ENCODE data around the gene CRHR1. TPM values are rescaled to one million over a fixed set of nuclear protein-coding genes. Genes with fewer than 3 reads are reported as not detected.

CRHR1 gene
- total RNA-seq, 1 experiment from 2014 or later = 0.48 TPM

DNA sequence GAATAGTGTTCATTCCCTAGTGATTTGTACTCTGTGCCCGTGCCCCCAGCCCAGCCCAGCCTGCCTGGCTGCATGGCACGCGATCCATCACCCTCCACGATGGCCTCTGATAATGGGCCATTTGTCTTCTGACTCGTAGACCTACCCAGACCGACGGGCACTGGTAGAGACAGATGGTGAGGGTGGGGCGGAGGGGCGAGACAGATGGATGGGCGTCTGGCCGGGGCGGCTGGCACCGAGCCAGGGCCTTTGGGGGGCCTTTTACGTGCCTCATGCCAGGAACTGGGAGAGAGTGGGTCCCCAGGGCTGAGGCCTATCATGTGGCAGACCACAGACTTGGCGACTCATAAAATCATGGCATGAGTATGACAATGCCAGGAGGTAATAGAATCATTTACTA lies 25.4 kb downstream of the CRHR1 start:
- in situ Hi-C loops (cut with HindIII; ENCODE audit: low pct_unique_long_range_greater_than_20kb, low sequenced_read_pairs) = no loop called here

DNA sequence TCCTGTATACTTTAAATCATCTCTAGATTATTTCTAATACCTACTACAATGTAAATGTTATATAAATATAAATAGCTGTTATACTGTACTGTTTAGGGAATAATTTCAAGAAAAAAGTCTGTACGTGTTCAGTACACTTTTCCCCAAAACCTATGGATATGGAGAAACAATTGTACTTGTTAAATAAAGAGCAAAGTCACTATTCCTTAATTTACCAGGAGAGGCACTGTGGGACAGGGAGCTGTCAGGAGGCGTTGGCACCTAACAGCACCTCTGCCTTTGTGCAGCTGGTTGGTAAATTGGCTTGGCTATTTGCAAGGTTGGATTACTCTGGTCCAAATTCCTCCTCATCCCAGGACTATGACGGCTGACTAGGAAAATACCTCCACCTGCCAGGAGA lies 28.0 kb downstream of the CRHR1 start:
- in situ Hi-C loops (cut with HindIII; ENCODE audit: low pct_unique_long_range_greater_than_20kb, low sequenced_read_pairs) = no loop called here
- DNase-seq (ENCODE audit: low read depth, low spot score) = peak; percentile 32

More for the DNA sequence above, 25.4 kb downstream of the CRHR1 start:
- DNase-seq (ENCODE audit: low read depth, low spot score) = no peak

DNA sequence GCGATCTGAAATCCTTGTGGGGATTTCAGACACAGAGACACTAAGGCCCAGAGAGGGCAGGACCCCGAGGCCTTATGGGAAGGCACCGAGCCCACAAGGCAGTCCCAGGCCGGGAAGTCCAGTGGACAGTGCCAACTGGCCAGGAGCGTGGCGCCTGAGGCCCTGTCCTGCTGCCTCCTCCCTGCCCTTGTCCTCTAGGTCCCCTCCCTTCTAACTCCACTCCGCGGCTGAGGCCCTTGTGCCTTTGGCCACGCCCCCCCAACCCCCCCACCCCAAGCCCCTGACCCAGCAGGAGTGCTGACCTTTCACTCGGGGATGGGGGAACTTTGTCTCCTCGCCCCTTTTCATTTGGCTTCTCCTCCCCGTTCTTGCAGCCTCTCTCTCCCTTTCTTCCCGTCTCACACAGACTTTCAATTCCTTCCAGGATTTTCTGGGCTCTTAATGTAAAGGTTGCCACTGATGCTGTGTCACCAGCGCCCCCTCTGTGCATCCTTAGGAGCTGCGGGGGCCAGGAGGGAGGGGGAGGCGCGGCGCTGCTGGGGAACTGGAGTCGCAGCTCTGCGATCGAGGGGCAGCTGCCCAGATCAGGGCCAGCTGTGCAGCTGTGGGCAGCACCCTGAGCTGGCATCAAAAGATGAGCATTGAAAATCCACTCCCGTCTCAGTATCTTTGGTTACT lies 29.1 kb downstream of the CRHR1 start:
- DNase-seq (ENCODE audit: low read depth, low spot score) = peak; percentile 27
- in situ Hi-C loops (cut with HindIII; ENCODE audit: low pct_unique_long_range_greater_than_20kb, low sequenced_read_pairs) = no loop called here

DNA sequence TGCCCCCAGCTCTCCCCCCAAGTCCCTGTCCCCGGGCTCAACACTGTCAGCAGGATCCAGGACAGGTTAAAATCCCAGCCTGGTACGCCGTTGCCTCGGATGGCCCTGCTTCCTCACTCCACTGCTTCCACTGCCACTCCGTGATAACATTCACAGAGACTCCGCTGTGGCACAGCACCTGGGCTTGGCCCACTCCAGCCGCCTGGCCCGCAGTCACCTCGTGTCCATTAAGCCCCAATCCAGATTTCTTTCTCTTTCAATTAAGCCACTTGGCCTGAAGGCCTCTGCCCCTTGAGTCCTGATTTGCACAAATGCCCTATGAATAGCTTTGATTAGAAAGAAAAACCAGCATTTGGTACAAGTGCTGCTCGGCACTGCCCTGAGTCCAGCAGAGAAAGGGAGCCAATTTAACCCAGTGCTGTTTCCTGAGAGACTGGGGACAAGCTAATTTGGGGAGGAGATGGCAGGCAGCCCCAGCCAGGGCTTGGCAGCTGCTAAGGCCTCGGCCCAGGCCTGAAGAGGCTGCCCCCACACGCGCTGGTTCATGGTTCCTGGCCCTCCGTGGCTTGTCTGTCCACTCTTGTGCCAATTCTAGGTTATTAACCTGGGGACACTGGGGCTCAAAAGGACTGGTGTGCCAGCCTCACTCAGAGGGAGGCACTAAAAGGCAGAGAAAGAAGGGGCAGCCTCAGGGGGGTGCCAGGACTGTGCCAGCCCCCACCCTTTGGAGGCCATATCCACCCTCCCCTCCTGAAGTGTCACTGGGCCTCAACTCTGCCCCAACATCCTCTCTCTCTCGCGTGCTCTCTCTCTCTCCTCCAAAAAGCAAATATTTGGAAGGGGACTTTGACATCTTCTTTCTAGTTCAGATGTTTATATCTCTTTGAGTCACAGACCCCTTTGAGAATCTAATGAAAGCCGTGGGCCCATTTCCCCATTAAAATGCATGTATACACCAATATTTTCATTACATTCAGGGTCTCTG lies 30.8 kb downstream of the CRHR1 start:
- in situ Hi-C loops (cut with HindIII; ENCODE audit: low pct_unique_long_range_greater_than_20kb, low sequenced_read_pairs) = no loop called here
- DNase-seq (ENCODE audit: low read depth, low spot score) = no peak

DNA sequence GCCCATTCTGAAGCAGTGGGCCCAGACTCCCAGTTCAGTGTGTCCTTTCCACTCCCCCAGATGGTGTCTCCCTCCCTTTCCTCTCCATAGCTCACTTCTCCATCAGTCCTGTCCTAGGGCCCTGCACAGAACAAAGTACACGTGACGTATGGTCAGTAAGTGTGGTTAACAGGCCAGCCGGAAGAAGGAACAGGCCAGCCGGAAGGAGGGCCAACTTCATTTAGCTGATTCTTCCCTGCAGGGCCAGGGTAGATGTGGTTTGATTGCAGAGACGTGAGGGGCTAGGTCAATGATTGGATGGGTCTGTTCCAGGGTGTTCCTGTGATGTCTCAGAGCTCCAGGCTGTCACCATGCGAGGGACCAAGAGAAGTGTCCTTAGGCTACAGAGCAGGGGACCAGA lies 31.6 kb downstream of the CRHR1 start:
- DNase-seq (ENCODE audit: low read depth, low spot score) = no peak
- in situ Hi-C loops (cut with HindIII; ENCODE audit: low pct_unique_long_range_greater_than_20kb, low sequenced_read_pairs) = no loop called here

DNA sequence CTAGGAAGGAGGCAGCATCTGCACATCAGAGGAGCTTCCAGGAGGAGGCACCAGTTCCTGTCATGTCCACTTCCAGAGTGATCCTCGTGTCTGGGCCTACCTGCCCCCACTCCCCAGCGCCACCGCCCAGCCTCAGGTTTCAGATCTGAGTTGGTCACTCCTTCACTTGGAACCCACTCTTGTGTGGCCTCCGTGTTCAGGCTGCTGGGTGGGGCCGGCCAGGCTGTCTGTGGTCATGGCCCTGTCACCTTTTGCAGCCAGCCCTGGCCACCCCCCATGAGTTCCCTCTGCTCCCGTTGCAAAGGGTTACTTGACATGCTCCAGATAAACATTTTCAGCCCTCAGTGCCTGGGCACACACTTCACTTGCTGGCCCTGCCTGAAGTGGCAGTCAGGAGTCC lies 33.9 kb downstream of the CRHR1 start:
- in situ Hi-C loops (cut with HindIII; ENCODE audit: low pct_unique_long_range_greater_than_20kb, low sequenced_read_pairs) = no loop called here

DNA sequence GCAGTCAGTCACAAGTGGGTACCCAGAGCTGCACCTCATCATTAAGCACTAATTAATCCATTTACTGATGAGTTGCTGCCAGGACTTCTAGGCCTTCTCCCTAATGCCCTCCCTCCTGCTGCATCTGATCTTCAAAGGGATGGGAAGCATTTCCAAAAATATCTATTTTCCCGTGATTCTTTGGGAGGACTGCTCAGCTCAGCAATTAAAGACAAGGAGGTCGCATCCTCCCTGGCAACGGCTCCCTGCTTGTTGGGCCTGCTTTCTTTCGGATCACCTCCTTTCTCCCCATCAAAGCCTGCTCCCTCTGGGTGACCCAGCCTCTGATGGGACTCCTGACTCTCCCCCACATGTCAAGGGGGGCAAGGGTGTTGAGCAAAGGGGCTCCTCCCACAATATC lies 34.6 kb downstream of the CRHR1 start:
- no peak for DNase-seq (ENCODE audit: low read depth, low spot score)
- in situ Hi-C loops (cut with HindIII; ENCODE audit: low pct_unique_long_range_greater_than_20kb, low sequenced_read_pairs) = no loop called here

More for the DNA sequence above, 33.9 kb downstream of the CRHR1 start:
- DNase-seq (ENCODE audit: low read depth, low spot score) = no peak

DNA sequence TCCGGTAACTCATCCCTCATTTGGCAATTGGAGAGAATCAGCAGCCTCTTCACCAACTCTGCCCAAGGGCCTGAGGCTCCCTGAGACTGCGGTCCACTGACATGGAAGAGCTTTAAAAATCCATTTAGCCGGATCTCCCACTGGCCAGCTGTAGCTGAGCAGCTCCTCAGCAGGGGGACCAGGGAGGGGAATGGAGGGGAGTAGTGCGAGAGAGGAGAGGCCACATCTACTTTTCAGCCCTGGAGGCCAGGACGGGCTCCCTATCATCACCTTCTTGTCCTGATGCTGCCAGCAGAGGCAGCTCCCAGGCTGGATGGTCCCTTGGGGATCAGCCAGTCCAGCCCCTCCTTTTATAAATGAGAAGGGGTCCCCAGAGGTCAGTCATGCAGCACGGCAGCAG lies 35.5 kb downstream of the CRHR1 start:
- in situ Hi-C loops (cut with HindIII; ENCODE audit: low pct_unique_long_range_greater_than_20kb, low sequenced_read_pairs) = no loop called here
- DNase-seq (ENCODE audit: low read depth, low spot score) = no peak

DNA sequence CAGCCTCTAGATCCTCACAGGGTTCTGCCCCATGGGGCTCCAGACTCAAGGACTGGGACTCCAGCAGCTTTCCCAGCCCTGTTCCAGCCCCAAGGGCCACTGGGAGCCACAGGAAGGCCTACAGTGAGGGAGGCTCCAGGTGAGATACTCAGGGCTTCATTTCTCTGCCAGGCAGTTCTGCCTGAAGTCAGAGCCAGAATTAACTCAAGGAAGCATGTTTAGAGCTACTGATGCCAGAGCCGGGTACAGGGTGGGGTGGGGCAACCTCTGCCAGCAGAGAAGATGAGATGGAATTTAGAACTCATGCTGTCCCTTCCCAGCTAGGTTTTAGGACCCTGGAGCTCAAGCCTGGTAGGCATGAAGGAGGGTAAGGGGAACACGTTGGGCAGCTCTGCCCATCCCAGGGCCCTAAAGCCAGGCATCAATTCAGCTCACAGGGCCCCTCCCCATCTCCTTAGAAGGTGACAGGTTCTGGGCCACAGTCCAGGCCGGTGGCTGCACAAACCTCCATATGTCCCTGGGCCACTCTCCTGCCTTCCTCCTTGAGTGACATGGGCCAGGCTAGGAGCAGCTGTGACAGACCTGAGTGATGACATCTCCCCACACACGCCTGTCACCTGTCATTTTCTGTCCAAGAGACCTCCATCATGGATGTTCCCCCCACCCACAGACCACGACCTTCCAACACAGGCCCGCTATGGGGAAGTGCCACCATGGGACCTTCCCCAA lies 36.1 kb downstream of the CRHR1 start:
- DNase-seq (ENCODE audit: low read depth, low spot score) = no peak
- in situ Hi-C loops (cut with HindIII; ENCODE audit: low pct_unique_long_range_greater_than_20kb, low sequenced_read_pairs) = no loop called here

DNA sequence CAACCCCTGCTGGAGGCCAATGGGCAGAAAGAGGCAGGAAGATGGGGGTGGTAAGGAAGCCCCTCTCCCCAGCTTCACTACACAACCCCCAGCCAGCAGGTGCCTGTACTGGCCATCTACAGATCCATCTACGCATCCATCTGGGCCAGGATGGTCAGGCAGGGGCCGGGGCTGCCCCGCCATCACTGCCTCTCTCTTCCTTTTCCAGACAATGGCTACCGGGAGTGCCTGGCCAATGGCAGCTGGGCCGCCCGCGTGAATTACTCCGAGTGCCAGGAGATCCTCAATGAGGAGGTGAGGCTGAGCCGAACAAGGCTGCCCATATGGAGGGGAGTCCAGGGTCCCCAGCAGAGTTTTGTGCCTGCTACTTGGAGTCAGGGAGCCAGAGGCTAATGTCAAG lies 37.0 kb downstream of the CRHR1 start:
- no peak for DNase-seq (ENCODE audit: low read depth, low spot score)
- in situ Hi-C loops (cut with HindIII; ENCODE audit: low pct_unique_long_range_greater_than_20kb, low sequenced_read_pairs) = no loop called here

DNA sequence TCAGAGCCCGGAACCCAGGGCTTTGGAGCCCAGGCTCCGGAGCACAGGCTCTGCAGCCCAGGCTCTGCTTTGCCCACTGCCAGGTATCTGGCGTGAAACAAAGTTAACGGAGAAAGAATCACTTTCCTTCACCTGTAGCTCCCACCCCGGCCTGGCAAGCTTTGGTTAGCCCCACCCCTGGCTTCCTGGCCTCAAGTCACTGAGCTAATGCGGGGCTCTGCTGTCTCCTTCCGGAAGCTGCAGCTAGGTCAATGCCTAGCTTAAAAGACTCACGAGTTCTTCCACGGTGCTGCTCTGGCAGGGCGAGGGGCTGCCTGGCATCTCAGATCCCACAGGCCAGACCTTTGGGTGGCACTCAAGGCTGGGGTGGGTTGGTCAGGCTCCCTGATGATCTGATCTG lies 39.5 kb downstream of the CRHR1 start:
- DNase-seq (ENCODE audit: low read depth, low spot score) = no peak
- in situ Hi-C loops (cut with HindIII; ENCODE audit: low pct_unique_long_range_greater_than_20kb, low sequenced_read_pairs) = no loop called here

DNA sequence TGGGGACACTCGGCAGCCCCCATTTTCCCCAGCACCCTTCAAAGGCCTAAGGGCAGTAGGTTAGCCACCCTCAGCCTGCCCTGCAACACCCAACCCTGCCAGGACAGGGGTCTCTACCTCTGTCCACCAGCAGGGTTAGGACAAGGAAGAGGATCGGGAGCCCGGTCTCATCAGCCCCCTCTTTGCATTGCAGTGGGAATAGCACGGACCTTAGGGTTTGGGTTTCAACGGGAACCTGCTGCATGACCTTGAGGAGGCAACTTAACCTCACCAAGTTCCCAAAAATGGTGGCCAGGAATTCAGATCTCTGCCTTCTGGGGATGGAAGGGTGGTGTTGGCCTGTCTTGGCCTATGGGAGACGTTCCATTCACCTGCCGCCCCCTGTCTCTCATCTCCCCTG lies 40.4 kb downstream of the CRHR1 start:
- in situ Hi-C loops (cut with HindIII; ENCODE audit: low pct_unique_long_range_greater_than_20kb, low sequenced_read_pairs) = no loop called here
- no peak for DNase-seq (ENCODE audit: low read depth, low spot score)

DNA sequence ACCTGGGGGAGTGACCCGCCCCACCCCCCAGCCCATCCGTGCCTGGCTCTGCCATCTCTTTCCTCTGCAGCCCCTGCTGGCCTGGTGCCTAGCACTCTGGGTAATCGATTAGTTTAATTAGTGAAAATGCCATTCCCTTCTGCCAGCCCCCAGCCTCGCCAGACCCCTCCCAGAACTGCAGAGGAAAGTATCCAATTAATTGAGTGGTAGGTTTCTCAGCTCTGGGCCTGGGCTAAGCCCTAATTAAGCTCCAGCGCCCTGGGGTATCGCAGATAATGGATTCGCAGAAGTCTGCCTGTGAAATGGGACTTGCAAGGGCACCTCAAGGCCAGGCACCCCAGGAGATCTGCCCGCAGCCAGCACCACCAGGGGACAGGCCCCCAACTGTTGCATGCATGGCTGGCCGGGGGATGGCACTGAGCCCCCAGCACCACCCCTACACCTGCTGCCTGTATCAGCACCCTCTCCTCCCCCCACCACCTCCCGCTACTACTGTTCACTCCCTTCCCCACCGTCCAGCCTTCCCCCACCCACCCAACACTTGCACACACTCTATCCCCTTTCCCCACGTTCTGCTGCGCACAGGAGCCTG lies 40.9 kb downstream of the CRHR1 start:
- in situ Hi-C loops (cut with HindIII; ENCODE audit: low pct_unique_long_range_greater_than_20kb, low sequenced_read_pairs) = no loop called here
- DNase-seq (ENCODE audit: low read depth, low spot score) = no peak

DNA sequence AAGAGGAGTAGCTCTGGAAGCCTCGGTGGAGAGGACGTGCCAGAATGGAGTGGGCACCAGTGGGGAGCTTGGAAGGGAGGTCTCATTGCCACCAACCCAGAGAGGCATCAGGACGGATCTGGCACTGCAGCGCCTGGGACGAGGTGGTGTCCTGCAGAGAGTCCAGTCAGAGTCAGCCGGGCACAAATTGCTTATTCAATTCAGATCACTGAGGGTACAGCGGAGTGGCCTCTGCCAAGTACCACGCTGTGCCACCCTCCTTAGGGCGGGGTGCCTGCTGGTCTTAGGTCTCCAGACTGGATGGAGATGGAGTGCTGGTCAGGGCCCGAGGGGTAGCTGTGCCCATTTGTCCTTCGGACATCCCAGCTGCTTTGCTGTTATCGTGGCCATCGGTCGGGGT lies 41.7 kb downstream of the CRHR1 start:
- in situ Hi-C loops (cut with HindIII; ENCODE audit: low pct_unique_long_range_greater_than_20kb, low sequenced_read_pairs) = no loop called here
- DNase-seq (ENCODE audit: low read depth, low spot score) = no peak

DNA sequence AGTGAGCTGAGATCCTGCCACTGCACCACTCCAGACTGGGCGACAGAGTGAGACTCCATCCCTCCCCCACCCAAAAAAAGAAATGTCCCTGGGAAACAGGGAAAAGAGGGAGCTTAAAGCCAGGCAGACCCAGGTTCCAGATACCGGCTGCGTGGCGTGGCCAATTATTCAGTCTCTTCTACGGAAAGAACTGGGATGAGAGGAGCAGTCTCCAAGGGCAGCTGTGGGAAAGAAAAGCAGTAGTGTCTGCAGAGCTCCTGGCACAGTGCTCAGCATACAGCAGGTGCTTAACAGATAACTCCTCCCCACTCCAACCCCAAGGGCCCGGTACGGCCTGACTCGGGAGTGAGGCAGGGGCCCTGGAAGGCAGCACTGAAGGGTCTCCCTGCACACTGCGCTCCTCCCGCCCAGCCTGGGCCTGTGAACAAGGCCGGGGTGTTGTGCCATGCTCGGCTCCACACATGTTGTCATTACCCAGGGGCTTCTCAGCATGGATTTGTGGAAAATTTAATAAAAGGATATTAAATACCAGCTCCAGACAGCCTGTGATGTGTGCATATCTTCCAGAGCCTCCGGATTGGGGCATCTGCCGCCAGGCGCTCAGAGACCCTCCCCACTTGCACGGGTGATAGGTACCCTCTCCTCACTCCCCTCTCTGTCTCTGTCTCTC lies 42.9 kb downstream of the CRHR1 start:
- in situ Hi-C loops (cut with HindIII; ENCODE audit: low pct_unique_long_range_greater_than_20kb, low sequenced_read_pairs) = no loop called here
- no peak for DNase-seq (ENCODE audit: low read depth, low spot score)

DNA sequence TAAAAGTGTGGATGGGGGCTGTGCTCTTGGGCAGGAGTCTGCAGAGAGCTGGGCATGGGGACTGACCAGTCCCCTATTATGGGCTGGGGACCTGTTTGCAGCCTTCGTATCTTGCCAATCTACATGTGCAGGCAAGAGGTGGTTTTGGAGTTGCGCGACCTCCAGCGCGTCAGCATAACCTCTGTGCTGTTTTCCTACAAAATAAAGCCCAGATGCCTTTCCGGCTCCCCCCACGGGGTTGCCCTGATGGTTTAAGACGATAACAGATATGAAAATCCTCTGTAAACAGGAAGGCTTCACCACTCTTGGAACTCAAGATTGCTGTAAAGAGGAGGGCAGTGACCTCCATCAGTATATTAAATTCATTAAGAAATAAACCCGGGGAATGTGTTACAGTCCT lies 44.1 kb downstream of the CRHR1 start:
- in situ Hi-C loops (cut with HindIII; ENCODE audit: low pct_unique_long_range_greater_than_20kb, low sequenced_read_pairs) = no loop called here
- DNase-seq (ENCODE audit: low read depth, low spot score) = no peak

DNA sequence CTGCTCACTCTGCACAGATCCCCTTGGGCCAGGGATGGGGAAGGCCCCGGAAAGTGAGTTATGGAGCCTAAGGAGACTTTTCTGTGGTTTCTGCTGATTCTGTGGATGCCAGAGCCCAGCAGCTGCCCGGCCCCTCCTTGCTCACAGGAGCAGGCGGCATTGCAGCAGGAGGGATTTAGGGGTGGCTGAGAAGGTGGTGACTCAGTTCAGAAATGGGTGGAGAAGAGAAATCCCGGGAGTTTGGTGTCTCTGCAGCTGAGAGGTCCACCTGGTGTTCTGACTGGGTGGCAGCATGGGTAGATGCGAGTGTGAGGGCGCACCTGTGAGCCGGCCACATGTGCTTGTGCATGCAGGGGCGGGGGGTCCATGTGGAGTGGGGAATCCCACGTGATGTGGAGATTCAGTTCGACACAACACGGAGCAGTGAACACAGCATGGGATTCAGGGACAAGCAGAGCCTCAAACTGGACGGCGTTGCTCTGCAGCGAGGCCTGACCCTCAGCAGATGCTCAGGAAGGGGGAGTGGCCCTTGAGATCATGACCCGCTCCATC lies 44.5 kb downstream of the CRHR1 start:
- in situ Hi-C loops (cut with HindIII; ENCODE audit: low pct_unique_long_range_greater_than_20kb, low sequenced_read_pairs) = no loop called here
- no peak for DNase-seq (ENCODE audit: low read depth, low spot score)
